CD4-positive, alpha-beta T cell treated with Interleukin-17A for 4 hours (primary cell): ENCODE data around the gene MPIG6B.

Experiments used
- DNase-seq: peaks from one replicate; pipeline ENCODE4 v3.0.0-alpha.2; 2020; ENCODE audit warnings: mixed read lengths

The MPIG6B gene

GRCh38 chr6:31723245-31723979, at the start of gene MPIG6B:
Gene MPIG6B (plus strand): TSS chr6:31723373. CDS start chr6:31723384, 11 bp downstream.
- DNase-seq: no peak

GRCh38 chr6:31676322-31676903, 46.8 kb upstream of the MPIG6B start:
- no peak for DNase-seq

GRCh38 chr6:31676904-31677303, 46.3 kb upstream of the MPIG6B start:
- DNase-seq: no peak

GRCh38 chr6:31677955-31678354, 45.2 kb upstream of the MPIG6B start:
- no peak for DNase-seq

- peak; percentile 77 for DNase-seq
Observed at GRCh38 chr6:31680226-31681134, 42.7 kb upstream of the MPIG6B start, which contains the start of gene LY6G5C. Gene LY6G5C (minus strand): TSS chr6:31681067. CDS start chr6:31680373, 694 bp downstream.

- DNase-seq: peak; percentile 67
Observed at GRCh38 chr6:31681135-31681671, 42.0 kb upstream of the MPIG6B start.

GRCh38 chr6:31683591-31683990, 39.6 kb upstream of the MPIG6B start:
- no peak for DNase-seq

GRCh38 chr6:31686483-31686882, 36.7 kb upstream of the MPIG6B start:
- DNase-seq: no peak

- no peak for DNase-seq
Observed at GRCh38 chr6:31687321-31687720, 35.9 kb upstream of the MPIG6B start.

GRCh38 chr6:31687860-31688693, 35.1 kb upstream of the MPIG6B start:
- no peak for DNase-seq

GRCh38 chr6:31689249-31690110, 33.7 kb upstream of the MPIG6B start:
- DNase-seq: peak; percentile 19

GRCh38 chr6:31690231-31691077, 32.7 kb upstream of the MPIG6B start:
- no peak for DNase-seq

GRCh38 chr6:31691078-31691463, 32.1 kb upstream of the MPIG6B start:
- no peak for DNase-seq

GRCh38 chr6:31691564-31692108, 31.5 kb upstream of the MPIG6B start:
- DNase-seq: no peak

GRCh38 chr6:31692353-31692752, 30.8 kb upstream of the MPIG6B start:
- DNase-seq: no peak

- no peak for DNase-seq
Observed at GRCh38 chr6:31692886-31693285, 30.3 kb upstream of the MPIG6B start.

- DNase-seq: no peak
Observed at GRCh38 chr6:31693535-31693934, 29.6 kb upstream of the MPIG6B start.

- DNase-seq: no peak
Observed at GRCh38 chr6:31697555-31697954, 25.6 kb upstream of the MPIG6B start.

- DNase-seq: no peak
Observed at GRCh38 chr6:31700740-31701401, 22.3 kb upstream of the MPIG6B start.
